Hepatic stellate cell (primary cell): ENCODE data around the gene PLXNB2.

Experiments
- DNase-seq: peaks from one replicate; pipeline ENCODE4 v3.0.0; 2011; ENCODE audit warnings: low spot score

The PLXNB2 gene

DNA sequence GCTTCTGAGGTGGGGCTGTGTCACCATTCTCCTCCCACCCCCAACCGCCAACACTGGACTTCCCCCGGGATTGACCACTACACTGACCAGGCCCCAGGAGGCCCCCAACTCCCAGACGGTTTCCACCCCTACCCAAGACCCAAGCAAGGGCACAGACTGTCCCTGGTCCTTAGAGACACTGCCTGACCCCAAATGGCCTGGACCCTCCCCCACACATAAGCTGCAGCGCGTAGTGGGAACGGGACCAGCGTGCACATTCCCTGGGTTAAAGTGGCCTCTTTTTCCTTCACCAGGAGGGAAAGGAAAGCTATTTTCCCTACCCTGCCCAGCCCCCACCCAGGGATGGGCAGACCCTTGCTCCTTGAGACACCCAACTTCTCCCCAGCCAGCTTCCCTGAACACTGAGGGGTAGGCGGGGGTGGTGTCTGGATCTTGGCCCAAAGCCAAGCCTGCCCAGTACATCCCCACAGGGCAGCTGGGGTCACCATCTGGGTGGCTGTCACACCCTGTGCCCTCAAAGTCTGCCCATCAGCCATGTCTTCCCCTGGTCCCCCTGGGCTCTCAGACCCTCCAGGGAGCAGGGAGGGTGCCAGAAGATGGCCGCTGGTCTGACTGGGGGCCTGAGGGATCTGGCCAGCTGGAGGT is 44.4 kb downstream of the PLXNB2 start:
- no peak for DNase-seq

DNA sequence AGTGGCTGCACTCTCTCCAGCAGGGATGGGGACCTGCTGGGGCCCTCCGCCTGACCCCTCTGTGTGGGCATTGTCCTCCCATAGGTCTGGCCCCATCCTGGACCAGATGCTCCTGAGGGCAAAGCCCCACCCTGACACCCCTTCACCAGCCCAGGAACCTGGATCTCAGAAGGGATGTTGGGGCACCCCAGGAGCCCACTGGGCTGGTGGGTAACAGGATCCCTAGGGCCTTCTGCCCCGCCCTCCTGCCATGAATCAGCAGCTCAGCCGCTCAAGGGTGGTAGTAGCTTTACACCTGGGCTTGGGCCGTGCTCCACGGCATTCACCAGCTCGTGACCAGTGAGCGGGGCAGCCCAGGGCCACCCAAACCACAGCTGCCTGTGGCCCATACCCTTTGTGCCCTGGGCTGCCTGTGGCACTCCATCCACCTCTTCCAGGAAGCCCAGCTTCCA is 45.0 kb downstream of the PLXNB2 start:
- no peak for DNase-seq

- peak; percentile 70 for DNase-seq
Observed at GRCh38 chr22:50261615-50262459, 45.6 kb downstream of the PLXNB2 start, which contains the start of gene MAPK12. MAPK12 (minus strand) TSS chr22:50261683; CDS start chr22:50261509, 174 bp downstream.

DNA sequence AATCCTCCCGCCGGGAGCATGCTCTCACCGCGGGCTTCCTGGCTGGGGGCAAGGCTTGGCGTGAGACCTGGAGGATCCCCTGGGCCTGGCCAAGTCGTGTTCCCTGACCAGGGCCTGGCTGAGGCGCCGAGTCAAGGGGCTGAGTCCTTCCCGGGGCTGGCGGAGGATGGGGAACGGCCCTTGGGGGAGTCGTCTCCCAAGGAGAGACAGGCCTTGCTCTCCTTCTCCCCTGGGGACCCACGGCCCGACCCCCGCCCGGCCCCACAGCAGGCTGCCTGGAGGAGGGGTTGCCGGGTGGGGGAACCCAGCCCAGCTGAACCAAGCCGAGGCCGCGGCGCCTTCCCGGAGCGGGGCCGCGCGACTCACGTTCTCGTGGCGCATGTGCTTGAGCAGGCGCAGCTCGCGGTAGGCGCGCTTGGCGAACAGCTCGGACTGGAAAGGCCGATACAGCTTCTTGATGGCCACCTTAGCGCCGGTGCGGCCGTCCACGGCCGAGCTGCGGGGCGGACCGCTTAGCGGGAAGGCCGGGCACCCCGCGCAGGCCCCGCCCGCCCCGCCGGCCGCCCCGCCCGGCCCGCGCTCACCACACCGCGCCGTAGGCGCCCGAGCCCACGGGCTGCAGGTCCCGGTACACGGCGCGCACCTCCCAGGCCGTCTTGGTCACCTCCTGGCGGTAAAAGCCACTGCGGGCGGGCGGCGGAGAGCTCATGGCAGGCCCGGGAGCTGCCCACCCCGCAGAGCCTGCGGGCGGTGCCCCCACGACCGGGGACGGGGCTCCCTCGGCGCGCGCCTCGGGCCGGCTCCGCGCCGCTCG is 46.4 kb downstream of the PLXNB2 start:
- peak; percentile 68 for DNase-seq

DNA sequence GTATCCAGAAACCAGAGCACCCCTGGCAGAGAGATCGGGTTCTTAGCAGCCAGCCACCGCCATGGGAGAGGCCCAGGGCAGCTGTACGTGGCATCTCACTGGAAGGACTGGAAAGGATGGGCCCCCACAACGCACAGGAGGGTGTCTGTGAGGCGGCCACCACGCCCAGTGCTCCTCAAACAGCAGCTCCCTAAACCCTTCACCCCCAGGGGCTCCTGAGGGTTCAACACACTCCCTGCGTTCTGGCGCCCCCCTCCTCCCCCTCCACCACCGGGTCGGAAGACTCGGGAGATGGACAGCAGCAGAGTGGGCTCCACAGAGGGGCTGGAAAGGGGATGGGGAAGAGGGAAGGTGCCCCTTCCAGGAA is 47.0 kb downstream of the PLXNB2 start:
- DNase-seq = no peak

DNA sequence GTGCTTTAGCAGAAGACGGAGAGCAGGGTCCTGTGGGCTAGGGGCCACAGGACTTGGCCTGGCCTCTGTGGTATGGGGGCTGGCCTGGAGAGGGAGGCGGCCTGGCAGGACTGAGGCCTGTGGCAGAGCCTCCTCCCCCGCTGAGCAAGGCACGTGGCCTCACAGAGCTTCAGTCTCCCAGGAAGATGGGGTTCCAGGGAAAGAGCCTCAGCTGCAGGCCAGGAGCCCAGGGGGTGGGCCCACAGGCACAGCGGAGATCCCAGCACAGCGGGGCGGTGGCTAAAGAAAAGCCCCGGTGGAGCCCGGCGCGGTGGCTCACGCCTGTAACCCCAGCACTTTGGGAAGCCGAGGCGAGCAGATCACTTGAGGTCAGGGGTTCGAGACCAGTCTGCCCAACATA is 48.1 kb downstream of the PLXNB2 start:
- no peak for DNase-seq

GRCh38 chr22:50258361-50259292 is 48.8 kb downstream of the PLXNB2 start:
- DNase-seq = no peak

GRCh38 chr22:50257451-50258360 is 49.7 kb downstream of the PLXNB2 start:
- no peak for DNase-seq

- no peak for DNase-seq
Observed at GRCh38 chr22:50257041-50257440, 50.4 kb downstream of the PLXNB2 start.

GRCh38 chr22:50256258-50256862 is 51.1 kb downstream of the PLXNB2 start:
- no peak for DNase-seq

GRCh38 chr22:50255607-50256006 is 51.8 kb downstream of the PLXNB2 start:
- no peak for DNase-seq

DNA sequence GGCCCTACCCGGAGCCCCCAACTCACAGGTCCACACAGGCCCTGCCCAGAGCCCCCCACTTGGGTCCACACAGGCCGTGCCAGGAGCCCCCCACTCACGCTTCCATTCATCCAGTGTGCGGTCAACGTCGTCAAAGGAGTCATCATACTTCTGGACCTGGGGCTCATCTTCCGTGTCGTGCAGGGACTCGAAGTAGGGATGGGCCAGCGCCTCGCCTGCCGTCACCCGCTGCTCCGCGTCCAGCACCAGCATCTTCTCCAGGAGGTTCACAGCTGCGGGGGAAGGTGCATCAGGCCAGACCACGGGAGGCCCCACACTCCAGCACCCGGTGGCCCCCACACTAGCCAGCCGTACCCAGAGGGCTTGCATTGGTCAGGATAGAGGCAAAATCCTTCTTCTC is 52.3 kb downstream of the PLXNB2 start:
- no peak for DNase-seq

- no peak for DNase-seq
Observed at GRCh38 chr22:50253941-50254340, 53.5 kb downstream of the PLXNB2 start.

- no peak for DNase-seq
Observed at GRCh38 chr22:50253046-50253915, 54.2 kb downstream of the PLXNB2 start.

GRCh38 chr22:50252082-50253045 is 55.1 kb downstream of the PLXNB2 start:
- peak; percentile 89 for DNase-seq

DNA sequence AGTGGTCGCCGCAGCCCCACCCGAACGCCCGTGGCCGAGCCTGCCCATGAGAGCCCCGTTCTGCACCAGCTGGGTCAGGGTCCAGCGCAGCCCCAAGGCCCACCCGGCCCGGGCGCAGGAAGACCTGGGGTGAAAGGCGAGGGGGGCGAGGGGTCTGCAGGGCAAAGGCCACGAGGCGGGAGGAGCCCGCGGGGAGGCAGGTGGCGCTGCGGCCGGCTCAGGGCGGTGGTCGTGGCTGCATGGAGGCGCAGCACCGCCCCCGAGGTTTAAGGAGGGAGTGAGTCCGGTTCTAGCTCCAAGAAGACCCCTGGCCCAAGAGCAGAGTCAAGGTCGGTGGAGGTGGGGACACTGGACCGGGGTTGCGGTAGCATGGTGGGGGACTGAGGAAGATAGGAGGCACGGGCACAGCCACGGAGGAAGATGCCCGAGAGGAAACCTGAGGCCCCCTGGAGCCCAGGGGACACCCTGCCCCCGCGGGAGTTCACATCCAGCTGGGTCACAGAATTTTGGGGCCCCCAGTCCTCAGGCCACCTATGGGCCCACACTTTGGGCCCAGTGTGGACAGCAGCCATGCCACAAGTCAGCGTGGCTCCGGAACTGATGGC is 55.9 kb downstream of the PLXNB2 start:
- DNase-seq = no peak
